ENCODE measurements around the gene PPP2R2C.

The PPP2R2C gene

GRCh38 chr4:6302869-6303268 is 169.5 kb downstream of the PPP2R2C start:
- DNase-seq (ENCODE audit: low read depth) = no peak

- no peak for DNase-seq (ENCODE audit: low read depth)
Measured at GRCh38 chr4:6301732-6302442, 170.5 kb downstream of the PPP2R2C start.

- DNase-seq (ENCODE audit: low read depth) = no peak
Measured at GRCh38 chr4:6301051-6301731, 171.2 kb downstream of the PPP2R2C start.

- DNase-seq (ENCODE audit: low read depth) = no peak
Measured at GRCh38 chr4:6300359-6300758, 172.1 kb downstream of the PPP2R2C start.

DNA sequence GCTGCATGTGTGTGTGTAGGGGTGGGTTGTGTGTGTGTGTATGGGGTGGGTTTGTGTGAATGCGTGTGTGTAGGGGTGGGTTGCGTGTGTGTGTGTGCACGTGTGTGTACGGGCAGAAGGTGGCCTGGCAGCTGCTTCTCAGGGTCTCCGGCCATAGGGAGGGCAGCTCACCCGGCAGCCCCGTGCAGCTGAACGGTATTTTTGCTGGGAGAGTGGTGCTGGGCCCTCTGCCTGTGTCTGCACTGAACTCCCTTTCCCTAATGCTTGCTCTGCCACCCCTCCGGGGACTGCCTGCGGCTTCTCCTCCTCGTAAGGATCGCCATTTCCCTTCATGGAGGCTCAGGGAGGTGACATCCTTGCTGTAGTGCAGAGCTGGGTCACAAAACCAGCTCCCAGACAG is 172.5 kb downstream of the PPP2R2C start:
- DNase-seq (ENCODE audit: low read depth) = no peak

DNA sequence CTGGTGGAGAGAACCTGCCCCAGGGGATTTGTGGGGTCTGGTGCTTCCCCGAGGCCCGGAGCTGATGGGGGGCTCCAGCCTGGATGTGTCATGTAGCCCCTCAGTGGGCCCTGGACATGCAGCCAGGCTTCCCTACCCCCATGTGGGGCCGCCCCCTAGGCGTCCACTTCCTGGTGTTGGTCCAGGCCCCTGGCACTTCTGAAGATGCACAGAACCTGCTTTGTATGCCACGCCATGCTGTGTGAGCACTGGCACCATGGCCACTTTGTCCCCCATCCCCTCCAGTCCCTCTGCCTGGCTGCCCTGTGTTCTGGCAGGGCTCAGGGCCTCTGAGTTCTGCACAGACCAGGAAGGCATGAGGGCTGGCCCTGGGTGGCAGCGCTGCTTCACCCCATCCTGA is 173.6 kb downstream of the PPP2R2C start:
- no peak for DNase-seq (ENCODE audit: low read depth)

- no peak for DNase-seq (ENCODE audit: low read depth)
Measured at GRCh38 chr4:6298035-6298434, 174.4 kb downstream of the PPP2R2C start.

DNA sequence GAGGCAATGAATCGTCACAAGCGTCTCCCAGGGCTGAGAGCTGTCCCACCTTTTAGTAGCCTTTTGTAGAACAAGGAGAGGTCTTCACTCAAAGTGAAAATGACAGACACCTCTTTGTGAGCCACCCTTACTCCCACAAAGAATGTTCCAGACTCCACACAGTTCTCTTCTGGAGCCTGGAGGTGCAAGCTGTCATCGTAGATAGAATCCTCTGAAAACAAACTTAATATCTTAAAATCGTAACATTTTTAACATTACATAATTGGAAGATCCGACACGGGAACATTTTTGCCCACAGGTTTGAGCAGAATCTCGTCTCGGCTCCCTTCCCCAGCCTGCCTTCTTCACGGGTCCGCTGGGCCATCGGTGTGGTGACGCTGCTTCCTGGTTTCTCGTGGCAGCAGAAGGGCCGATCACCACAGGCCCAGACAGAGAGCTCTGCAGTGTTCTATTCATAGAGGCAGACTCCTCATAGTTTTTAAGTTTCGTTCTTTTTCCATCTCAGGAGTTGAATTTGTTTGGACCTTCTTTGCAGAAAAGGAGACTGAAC is 175.1 kb downstream of the PPP2R2C start:
- DNase-seq (ENCODE audit: low read depth) = no peak

DNA sequence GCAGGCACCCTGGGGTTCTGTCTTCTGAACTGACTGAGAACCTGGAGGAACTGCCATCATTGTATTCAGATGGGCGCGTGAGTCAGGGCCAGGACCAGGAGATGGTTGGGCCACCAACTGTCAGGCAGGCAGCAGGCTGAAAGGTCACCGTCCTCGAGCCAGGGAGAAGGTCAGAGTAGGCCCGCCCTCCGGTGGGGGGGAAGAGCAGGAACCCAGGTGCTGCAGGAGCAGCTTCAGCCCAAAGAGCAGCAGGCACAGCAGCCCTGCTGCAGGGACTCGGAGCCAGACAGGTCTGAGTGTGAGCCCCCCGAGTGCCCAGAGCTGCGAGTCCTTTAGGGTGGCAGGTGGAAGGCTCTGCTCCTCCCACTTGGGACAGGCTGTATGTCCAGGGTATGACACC is 176.4 kb downstream of the PPP2R2C start:
- DNase-seq (ENCODE audit: low read depth) = no peak

GRCh38 chr4:6295495-6295894 is 176.9 kb downstream of the PPP2R2C start:
- DNase-seq (ENCODE audit: low read depth) = no peak

GRCh38 chr4:6294705-6295421 is 177.6 kb downstream of the PPP2R2C start:
- DNase-seq (ENCODE audit: low read depth) = no peak

DNA sequence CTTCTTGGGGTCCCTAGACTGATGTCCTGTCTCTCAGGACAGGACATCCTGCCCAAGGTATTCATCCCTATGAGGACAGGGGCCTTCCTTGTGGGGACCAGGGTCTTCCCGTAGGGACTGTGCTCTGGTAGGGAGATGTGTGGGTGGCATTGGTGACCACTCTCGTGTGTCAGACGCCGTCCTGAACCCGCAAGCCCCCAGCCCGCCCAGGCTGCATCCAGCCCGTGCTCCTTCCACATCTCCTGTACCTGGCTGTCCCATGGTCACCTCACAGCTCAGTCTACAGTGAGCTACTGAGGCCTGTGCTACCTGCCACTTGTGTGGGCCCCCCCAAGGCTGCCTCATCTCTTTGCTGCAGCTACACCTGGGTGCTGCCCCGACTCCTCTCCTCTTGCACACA is 178.8 kb downstream of the PPP2R2C start:
- no peak for DNase-seq (ENCODE audit: low read depth)

GRCh38 chr4:6293097-6293445 is 179.3 kb downstream of the PPP2R2C start:
- DNase-seq (ENCODE audit: low read depth) = no peak

DNA sequence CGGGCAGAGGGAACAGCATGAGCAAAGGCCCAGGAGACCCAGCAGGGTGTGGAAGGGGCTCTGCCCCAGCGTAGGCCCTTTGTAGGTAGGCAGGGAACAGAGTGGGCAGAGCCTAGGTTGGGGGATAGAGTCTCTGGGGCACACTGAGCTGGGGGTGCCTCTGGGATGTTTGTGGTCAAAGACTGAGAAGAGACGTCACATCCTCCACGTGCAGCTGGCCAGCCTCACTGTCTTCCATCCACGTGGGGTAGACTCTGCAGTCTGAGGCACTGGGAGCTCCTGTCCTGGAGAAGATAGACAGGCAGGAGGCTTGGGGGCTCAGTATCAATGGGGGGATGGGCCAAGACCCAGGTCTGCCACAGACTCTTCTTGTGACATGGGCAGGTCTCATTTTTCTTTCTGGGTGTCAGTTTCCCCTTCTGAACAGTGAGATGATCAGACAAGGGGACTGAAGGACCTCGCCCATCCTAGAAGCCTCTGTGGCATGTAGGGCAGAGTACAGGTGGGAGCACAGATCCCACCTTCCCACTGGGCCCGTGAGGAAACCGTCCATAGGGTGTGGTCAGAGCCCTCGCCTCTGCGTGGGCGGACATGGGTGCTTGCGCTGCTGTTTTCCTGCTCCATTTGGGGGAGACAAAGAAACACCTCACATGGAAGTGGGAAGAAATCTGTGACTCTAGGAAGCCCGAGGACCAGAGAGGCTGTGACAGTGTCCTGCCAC is 179.9 kb downstream of the PPP2R2C start:
- DNase-seq (ENCODE audit: low read depth) = no peak

DNA sequence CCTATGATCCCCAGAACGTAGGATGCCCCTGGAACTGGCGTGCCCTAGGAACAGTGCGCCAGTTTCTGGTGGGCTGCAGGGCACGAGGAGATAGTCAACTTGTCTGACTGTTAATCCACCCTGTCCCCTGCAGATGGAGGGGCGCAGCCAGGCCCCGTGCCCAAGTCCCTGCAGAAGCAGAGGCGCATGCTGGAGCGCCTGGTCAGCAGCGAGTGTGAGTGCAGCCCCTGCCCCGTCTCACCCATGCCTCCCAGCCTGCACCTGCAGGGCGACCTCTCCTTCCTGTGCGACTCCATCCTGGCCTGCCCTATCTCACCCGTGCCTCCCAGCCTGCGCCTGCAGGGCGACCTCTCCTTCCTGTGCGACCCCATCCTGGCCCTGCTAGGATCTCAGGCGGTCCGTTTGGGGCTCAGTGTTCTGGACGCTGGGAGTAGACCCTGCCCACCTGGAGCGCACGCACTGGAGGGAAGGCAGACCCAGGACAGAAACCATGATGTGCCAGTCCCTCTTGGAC is 180.6 kb downstream of the PPP2R2C start:
- DNase-seq (ENCODE audit: low read depth) = no peak

GRCh38 chr4:6290769-6291547 is 181.5 kb downstream of the PPP2R2C start:
- DNase-seq (ENCODE audit: low read depth) = no peak

DNA sequence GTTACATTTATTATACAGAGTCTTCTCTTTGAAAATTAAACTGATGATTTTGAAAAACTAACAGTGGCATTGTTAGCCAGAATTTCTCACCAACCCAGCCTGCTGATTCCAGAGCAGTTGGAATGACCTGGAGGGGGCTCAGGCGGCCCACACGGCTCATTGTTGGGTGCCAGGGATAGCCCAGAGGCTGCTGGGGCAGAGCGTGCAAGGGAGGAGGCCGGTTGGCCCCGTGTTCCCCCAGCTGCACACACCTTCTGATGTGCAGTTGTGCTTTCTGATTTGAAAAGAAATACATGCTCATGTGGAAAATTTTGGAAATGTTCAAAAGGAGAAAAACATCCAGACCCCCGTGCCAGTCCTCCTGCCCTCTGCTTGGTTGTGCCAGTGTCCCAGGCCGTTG is 182.2 kb downstream of the PPP2R2C start:
- DNase-seq (ENCODE audit: low read depth) = no peak

- DNase-seq (ENCODE audit: low read depth) = no peak
Measured at GRCh38 chr4:6288871-6289270, 183.5 kb downstream of the PPP2R2C start.

DNA sequence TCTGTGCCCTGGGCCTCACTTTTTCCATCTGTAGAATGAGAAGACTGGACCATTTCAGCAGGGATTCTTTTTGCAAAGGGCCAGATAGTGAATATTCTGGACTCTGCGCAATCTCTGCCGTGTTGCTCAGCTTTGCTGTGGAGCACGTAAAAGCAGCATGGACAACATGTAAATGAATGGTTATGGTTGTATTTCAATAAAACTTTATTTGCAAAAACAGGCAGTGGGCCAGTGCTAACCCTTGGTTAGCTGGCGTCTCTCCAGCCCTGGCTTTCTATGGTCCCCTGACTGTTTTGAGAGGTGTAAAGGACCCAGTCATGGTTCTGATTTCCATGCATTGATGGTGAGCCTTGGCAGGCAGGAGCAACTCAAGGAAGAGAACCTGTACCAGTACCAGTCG is 184.1 kb downstream of the PPP2R2C start:
- DNase-seq (ENCODE audit: low read depth) = no peak

DNA sequence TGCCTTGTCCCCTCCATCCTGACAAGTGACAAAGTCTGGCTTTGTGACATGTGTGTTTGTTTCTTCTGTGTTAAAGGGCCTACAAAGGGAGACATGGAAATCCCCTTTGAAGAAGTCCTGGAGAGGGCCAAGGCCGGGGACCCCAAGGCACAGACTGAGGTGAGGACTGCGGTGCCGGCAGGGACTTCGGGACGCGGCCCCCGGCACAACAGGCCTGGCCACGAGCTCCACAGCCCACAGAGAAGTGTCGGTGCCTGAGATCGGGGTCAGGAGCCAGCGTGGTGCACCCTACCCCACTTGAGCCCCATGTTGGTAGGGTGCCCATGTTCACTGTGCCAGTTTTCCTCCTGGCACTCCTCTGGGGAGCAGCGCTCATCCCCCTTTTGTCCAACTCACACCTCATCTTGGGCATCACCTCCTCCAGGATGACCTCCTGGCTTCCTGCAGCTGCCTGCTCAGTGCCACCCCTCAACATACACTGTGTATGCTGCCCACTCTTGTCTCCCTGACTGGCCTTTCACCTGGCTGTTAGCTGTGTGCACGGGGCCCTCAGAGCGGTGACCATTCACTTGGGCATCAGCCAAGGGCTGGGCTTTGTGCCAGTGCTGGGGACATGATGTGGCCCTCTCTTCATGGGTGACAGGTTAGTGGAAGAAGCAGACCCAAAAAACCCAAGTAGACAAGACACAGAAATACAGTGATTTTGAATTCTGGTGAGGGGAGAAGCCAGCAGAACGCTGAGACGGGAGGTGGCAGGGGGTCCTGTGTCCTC is 185.2 kb downstream of the PPP2R2C start:
- DNase-seq (ENCODE audit: low read depth) = no peak

- DNase-seq (ENCODE audit: low read depth) = no peak
Measured at GRCh38 chr4:6283282-6283681, 189.1 kb downstream of the PPP2R2C start.

Data from stimulated activated CD8-positive, alpha-beta memory T cell treated with anti-CD3 and anti-CD28 coated beads, Interleukin-4, amount 100 ng/mL, for 24 hours (primary cell).